Transverse colon (tissue), 4 donors: ENCODE results near the gene OR2AT4.

Source experiments
- POLR2AphosphoS5 ChIP-seq, 3 donors: sonication (generic); formaldehyde crosslinking; IDR thresholded peaks; one replicate each; pipeline ENCODE4 v1.6.1; 2016; ENCODE audit warnings: antibody characterized with exemption in 3 of 3
- TF ChIP-seq, protein P1 (sequence below), 5 experiments: fragments of 200-600 bp in 3 of 5; fragments of 450-650 bp in 2 of 5; sonication (generic) in 3 of 5; IDR thresholded peaks; 1 replicate in 2 of 5; 2 replicates in 3 of 5; pipeline ENCODE4 v1.5.1; 2016 to 2017; ENCODE audit warnings: antibody characterized with exemption in 5 of 5, inconsistent platforms in 3 of 5, mild to moderate bottlenecking in 2 of 5, moderate library complexity in 1 of 5

GRCh38 chr11:75118577-75118976 is 21.9 kb upstream of the OR2AT4 start:
- TF ChIP-seq POLR2AphosphoS5 (IDR thresholded peaks at IDR 0.05), result no peak
- TF ChIP-seq, protein P1, sequence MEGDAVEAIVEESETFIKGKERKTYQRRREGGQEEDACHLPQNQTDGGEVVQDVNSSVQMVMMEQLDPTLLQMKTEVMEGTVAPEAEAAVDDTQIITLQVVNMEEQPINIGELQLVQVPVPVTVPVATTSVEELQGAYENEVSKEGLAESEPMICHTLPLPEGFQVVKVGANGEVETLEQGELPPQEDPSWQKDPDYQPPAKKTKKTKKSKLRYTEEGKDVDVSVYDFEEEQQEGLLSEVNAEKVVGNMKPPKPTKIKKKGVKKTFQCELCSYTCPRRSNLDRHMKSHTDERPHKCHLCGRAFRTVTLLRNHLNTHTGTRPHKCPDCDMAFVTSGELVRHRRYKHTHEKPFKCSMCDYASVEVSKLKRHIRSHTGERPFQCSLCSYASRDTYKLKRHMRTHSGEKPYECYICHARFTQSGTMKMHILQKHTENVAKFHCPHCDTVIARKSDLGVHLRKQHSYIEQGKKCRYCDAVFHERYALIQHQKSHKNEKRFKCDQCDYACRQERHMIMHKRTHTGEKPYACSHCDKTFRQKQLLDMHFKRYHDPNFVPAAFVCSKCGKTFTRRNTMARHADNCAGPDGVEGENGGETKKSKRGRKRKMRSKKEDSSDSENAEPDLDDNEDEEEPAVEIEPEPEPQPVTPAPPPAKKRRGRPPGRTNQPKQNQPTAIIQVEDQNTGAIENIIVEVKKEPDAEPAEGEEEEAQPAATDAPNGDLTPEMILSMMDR (IDR thresholded peaks at IDR 0.05), result no peak
